GM12878 (cell line): ENCODE measurements around the gene BSN. TPM values are rescaled to one million over a fixed set of nuclear protein-coding genes. Genes with fewer than 3 reads are reported as not detected.

Experiments used
- ATAC-seq: fragments of 200-7000 bp; cut with Tn5 transposase; 3 replicates; pipeline ENCODE4 v1.9.1; 2020; ENCODE audit warnings: mild to moderate bottlenecking, moderate library complexity
- BruUV-seq: library from RNA; stranded (reverse); fragments of 400-500 nt; replicated peaks from 2 replicates; lab custom pipeline; 2021; lab: Mats Ljungman, UMichigan
- CTCF ChIA-PET: fragments of 300-600 bp; sonication (Branson Sonifier 250); formaldehyde crosslinking; extraction: SDS; loops from one replicate; lab custom pipeline; 2021; ENCODE audit warnings: inconsistent platforms; lab: Yijun Ruan, JAX
- POLR2A ChIA-PET: fragments of 350-600 bp; formaldehyde crosslinking; extraction: SDS; loops from one replicate; lab custom pipeline; 2021; ENCODE audit warnings: inconsistent platforms; lab: Charles Lee
- RAD21 ChIA-PET: fragments of 300-600 bp; sonication (Branson Sonifier 250); formaldehyde crosslinking; loops from one replicate; lab custom pipeline; 2023; ENCODE audit warnings: antibody characterized with exemption; ENCODE audit not compliant: unreplicated experiment; lab: Charles Lee
- SMC1A ChIA-PET: fragments of 300-600 bp; sonication (Branson Sonifier 250); formaldehyde crosslinking; loops from one replicate; lab custom pipeline; 2023; ENCODE audit not compliant: unreplicated experiment, uncharacterized antibody; lab: Charles Lee
- DNase-seq: peaks from one replicate; pipeline ENCODE4 v3.0.0-alpha.2; 2011; ENCODE audit warnings: low read depth, low spot score
- FAIRE-seq: peaks from 3 replicates; lab custom pipeline; 2011; peaks lifted over from hg19 to GRCh38; lab: Jason Lieb, UNC
- H2AFZ ChIP-seq: 2 replicates; pipeline ENCODE4 v1.6.0; 2011; ENCODE audit warnings: low read depth, low read length, control low read depth; ENCODE audit not compliant: control insufficient read depth
- H3K27ac ChIP-seq: 2 replicates; pipeline ENCODE4 v1.5.1; 2011; ENCODE audit warnings: control low read depth; ENCODE audit not compliant: control insufficient read depth, insufficient read depth
- H3K27me3 ChIP-seq, 2 experiments: replicated peaks in 1 of 2; 2 replicates each; pipeline versions ENCODE4 v1.6.0 to v1.6.1; 2011; ENCODE audit warnings: low read length in 1 of 2; ENCODE audit not compliant: control insufficient read depth in 2 of 2, insufficient read depth in 2 of 2
- H3K36me3 ChIP-seq, 2 experiments: 2 replicates each; pipeline ENCODE4 v1.5.1; 2011; ENCODE audit warnings: low read length in 1 of 2; ENCODE audit not compliant: control insufficient read depth in 2 of 2, insufficient read depth in 2 of 2
- H3K4me1 ChIP-seq: 2 replicates; pipeline ENCODE4 v1.6.1; 2011; ENCODE audit warnings: mild to moderate bottlenecking, low read length, moderate library complexity, mixed read lengths; ENCODE audit not compliant: control insufficient read depth, insufficient read depth
- H3K4me2 ChIP-seq: 2 replicates; pipeline ENCODE4 v1.6.0; 2011; ENCODE audit warnings: control low read depth; ENCODE audit not compliant: control insufficient read depth, insufficient read depth
- H3K4me3 ChIP-seq: fragments of 200-600 bp; sonication (generic); 2 replicates; pipeline ENCODE4 v1.5.1; 2016
- H3K79me2 ChIP-seq: 2 replicates; pipeline ENCODE4 v1.6.0; 2011; ENCODE audit warnings: low read length; ENCODE audit not compliant: control insufficient read depth, insufficient read depth
- H3K9ac ChIP-seq: 2 replicates; pipeline ENCODE4 v1.8.0; 2011; ENCODE audit warnings: low read length, control low read depth, mixed read lengths; ENCODE audit not compliant: control insufficient read depth, insufficient read depth
- H3K9me3 ChIP-seq: replicated peaks from 3 replicates; pipeline ENCODE4 v1.5.1; 2011; ENCODE audit warnings: mild to moderate bottlenecking, low read length; ENCODE audit not compliant: control insufficient read depth, insufficient read depth
- H4K20me1 ChIP-seq: 2 replicates; pipeline ENCODE4 v1.6.0; 2011; ENCODE audit not compliant: control insufficient read depth, insufficient read depth
- CHD2 ChIP-seq: IDR thresholded peaks from 2 replicates; pipeline ENCODE4 v1.6.1; 2011; ENCODE audit warnings: low read depth, low read length, improper control_type of control experiment, borderline replicate concordance
- HDAC2 ChIP-seq: fragments of 200-600 bp; sonication (generic); IDR thresholded peaks from 2 replicates; pipeline ENCODE4 v1.6.1; 2017
- HDGF ChIP-seq: fragments of 450-650 bp; IDR thresholded peaks from 2 replicates; pipeline ENCODE4 v1.6.1; 2016; ENCODE audit warnings: antibody characterized with exemption
- IRF4 ChIP-seq: IDR thresholded peaks from 2 replicates; pipeline ENCODE4 v1.6.1; 2011; ENCODE audit warnings: low read depth, low read length
- MTA2 ChIP-seq: fragments of 450-650 bp; IDR thresholded peaks from 2 replicates; pipeline ENCODE4 v1.6.1; 2016; ENCODE audit warnings: low read depth, mild to moderate bottlenecking, moderate library complexity
- PML ChIP-seq: IDR thresholded peaks from 2 replicates; pipeline ENCODE4 v1.6.1; 2012; ENCODE audit warnings: low read length, inconsistent platforms
- SMARCA5 ChIP-seq: fragments of 450-650 bp; IDR thresholded peaks from 2 replicates; pipeline ENCODE4 v1.6.1; 2017; ENCODE audit warnings: mild to moderate bottlenecking
- TCF7 ChIP-seq: IDR thresholded peaks from 2 replicates; pipeline ENCODE4 v1.6.1; 2014; ENCODE audit warnings: antibody characterized with exemption, borderline replicate concordance
- YY1 ChIP-seq: IDR thresholded peaks from 2 replicates; pipeline ENCODE4 v1.6.1; 2011; ENCODE audit warnings: low read depth, mild to moderate bottlenecking, low read length
- WGBS: methylation state at CpG from one replicate; pipeline ENCODE4 v1.1.6; 2016; ENCODE audit warnings: low lambda C conversion rate; ENCODE audit not compliant: insufficient replicate concordance, insufficient coverage; ENCODE audit errors: missing lambda C conversion rate; 5-methylcytosine and 5-hydroxymethylcytosine counted together
- in situ Hi-C: fragments of 300-500 bp; cut with MboI; formaldehyde crosslinking; loops from 9 replicates; pipeline ENCODE4 v1.14.3; 2018; ENCODE audit warnings: mixed read lengths
- intact Hi-C: fragments of 100-400 bp; cut with micrococcal nuclease; formaldehyde crosslinking; loops from one replicate; pipeline ENCODE4 v1.14.2; 2022; ENCODE audit not compliant: unreplicated experiment
- polyA plus RNA-seq, 11 experiments: library from polyadenylated mRNA; depleted of rRNA in 4 of 11; unstranded in 6 of 11; stranded (reverse) in 5 of 11; fragments of >200 nt; fragmentation: Nextera tagmentation in 4 of 11; fragmentation: Illumina TruSeq in 1 of 11; extraction: Ambion mirVana in 4 of 11; extraction: Trizol in 1 of 11; gene quantifications; 1 replicate in 1 of 11; 2 replicates in 10 of 11; pipeline versions ENCODE4 v1.2.1 to v1.2.3, GENCODE V29; 2011 to 2016; ENCODE audit warnings: inconsistent platforms in 2 of 11, missing spikeins in 2 of 11, low read depth in 1 of 11
- total RNA-seq, 4 experiments: library from RNA; depleted of rRNA in 3 of 4; stranded (reverse); fragments of >200 nt in 3 of 4; fragmentation: Illumina TruSeq in 1 of 4; extraction: Trizol in 1 of 4; gene quantifications; 2 replicates each; pipeline versions ENCODE4 v1.2.1 to v1.2.3, GENCODE V29; 2013 to 2021
- TF ChIP-seq, protein P1 (sequence below): fragments of 150-350 bp; IDR thresholded peaks from 2 replicates; pipeline ENCODE4 v1.6.1; 2016; ENCODE audit warnings: low read depth, low read length
- TF ChIP-seq, protein P2 (sequence below): fragments of 450-650 bp; IDR thresholded peaks from 2 replicates; pipeline ENCODE4 v1.6.1; 2014; ENCODE audit warnings: mild to moderate bottlenecking

Gene BSN
- total and polyA plus RNA-seq, 10 of the 15 experiments (the other 5 are each of a cell fraction or from before 2014, with no cell fraction given), result under 0.01 to 0.19 (median 0.05) TPM; not detected in 1

DNA sequence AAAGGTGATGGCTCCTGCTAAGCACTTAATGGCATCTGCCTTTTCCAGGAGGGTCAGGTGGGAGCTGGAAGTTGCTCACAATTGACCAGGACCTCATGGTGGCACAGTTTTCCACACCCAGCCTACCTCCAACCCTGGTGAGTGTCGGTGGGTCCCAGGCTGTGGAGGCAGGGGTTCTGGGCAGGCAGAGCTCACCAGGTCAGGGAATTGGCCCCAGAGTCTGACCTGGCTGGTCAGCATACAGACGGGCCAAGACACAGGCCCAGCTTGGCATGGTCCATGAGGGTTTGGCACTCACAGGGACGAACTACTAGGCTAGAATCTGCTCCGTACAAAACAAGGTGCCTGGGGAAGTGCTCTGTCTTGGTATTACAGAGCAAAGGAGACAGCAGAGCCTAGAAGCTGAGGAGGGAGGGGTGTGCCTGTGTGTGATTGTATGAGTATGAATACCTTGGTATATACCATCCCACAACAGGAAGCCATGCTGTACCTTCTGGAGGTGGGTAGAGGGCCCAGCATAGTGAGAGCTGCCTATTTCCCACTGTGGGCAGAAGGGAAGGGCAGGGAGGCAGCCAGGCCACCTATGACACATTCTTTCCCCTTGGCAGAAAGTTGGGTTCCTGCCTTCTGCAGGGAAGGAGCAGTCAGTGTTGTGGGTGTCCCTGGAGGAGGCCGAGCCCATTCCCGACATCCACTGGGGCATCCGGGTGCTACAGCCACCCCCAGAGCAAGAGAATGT is 126.4 kb downstream of the BSN start (continued):
- TF ChIP-seq CHD2 (no peak), IRF4 (no peak)
- TF ChIP-seq, all 136 proteins: peak for 0

DNA sequence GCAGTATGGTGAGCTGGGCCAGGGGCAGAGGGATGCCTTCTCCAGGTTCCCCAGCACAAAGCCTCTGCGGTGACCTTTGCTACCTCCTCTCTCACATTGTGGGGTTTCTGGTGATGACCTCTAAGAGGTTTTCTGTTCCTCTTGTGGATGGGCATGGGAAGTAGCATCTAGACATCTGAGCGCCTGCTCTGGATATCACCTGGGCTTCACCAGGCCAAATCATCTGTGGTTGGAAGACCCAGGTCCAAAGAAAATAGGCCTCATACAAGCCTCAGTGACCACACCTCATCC is 126.9 kb downstream of the BSN start:
- Histone ChIP-seq H3K4me2 (no peak overlapping the region), H3K36me3 (peaks cover 18 to 36% of the 10 kb centered on the region in 2 experiments), H3K4me3 (no peak overlapping the region), H3K27ac (no peak overlapping the region), H3K9me3 (no peaks in the 10 kb centered on the region), H2AFZ (no peak overlapping the region), H3K79me2 (no peaks in the 10 kb centered on the region; the same call in 1 of the 2 replicates), H3K4me1 (no peaks in the 10 kb centered on the region; the same call in 1 of the 2 replicates), H3K27me3 (no peaks in the 10 kb centered on the region), H4K20me1 (no peaks in the 10 kb centered on the region), H3K9ac (no peak overlapping the region)
- DNase-seq, result no peak
- WGBS, result 69% methylated on average over 2 of the region's 2 CpGs
- no TSS peak for BruUV-seq
- RAD21 ChIA-PET, result no interaction called here
- FAIRE-seq, result no peak
- TF ChIP-seq, protein P1, sequence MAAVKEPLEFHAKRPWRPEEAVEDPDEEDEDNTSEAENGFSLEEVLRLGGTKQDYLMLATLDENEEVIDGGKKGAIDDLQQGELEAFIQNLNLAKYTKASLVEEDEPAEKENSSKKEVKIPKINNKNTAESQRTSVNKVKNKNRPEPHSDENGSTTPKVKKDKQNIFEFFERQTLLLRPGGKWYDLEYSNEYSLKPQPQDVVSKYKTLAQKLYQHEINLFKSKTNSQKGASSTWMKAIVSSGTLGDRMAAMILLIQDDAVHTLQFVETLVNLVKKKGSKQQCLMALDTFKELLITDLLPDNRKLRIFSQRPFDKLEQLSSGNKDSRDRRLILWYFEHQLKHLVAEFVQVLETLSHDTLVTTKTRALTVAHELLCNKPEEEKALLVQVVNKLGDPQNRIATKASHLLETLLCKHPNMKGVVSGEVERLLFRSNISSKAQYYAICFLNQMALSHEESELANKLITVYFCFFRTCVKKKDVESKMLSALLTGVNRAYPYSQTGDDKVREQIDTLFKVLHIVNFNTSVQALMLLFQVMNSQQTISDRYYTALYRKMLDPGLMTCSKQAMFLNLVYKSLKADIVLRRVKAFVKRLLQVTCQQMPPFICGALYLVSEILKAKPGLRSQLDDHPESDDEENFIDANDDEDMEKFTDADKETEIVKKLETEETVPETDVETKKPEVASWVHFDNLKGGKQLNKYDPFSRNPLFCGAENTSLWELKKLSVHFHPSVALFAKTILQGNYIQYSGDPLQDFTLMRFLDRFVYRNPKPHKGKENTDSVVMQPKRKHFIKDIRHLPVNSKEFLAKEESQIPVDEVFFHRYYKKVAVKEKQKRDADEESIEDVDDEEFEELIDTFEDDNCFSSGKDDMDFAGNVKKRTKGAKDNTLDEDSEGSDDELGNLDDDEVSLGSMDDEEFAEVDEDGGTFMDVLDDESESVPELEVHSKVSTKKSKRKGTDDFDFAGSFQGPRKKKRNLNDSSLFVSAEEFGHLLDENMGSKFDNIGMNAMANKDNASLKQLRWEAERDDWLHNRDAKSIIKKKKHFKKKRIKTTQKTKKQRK, result no peak
- TF ChIP-seq YY1 (no peak), PML (no peak), TCF7 (no peak), HDGF (no peak), MTA2 (no peak), HDAC2 (no peak), SMARCA5 (no peak)
- TF ChIP-seq, protein P2, sequence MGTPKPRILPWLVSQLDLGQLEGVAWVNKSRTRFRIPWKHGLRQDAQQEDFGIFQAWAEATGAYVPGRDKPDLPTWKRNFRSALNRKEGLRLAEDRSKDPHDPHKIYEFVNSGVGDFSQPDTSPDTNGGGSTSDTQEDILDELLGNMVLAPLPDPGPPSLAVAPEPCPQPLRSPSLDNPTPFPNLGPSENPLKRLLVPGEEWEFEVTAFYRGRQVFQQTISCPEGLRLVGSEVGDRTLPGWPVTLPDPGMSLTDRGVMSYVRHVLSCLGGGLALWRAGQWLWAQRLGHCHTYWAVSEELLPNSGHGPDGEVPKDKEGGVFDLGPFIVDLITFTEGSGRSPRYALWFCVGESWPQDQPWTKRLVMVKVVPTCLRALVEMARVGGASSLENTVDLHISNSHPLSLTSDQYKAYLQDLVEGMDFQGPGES, result no peak
- intact Hi-C loops, result no loop called here
- CTCF ChIA-PET, result no interaction called here
- in situ Hi-C loops, result no loop called here
- SMC1A ChIA-PET, result no interaction called here
- ATAC-seq, result no peak
- POLR2A ChIA-PET, result interaction anchor here (0.6 kb wide), 1 partner anchor 12 kb away, joined by 5 read pairs; no protein-coding TSS in a partner anchor
